Smooth muscle cell (in vitro differentiated cells): Measurements from ENCODE around the gene TRPV3. TPM values are rescaled to one million over a fixed set of nuclear protein-coding genes. Genes with fewer than 3 reads are reported as not detected.
"Not testable (repeated sequence)": the region's sequence is repeated elsewhere in the genome, so short reads cannot be mapped to it uniquely, and the experiment has no call there.

ENCODE experiments used
- DNase-seq: peaks from one replicate; lab custom pipeline; 2025; ENCODE audit not compliant: unreplicated experiment; lab: John Stamatoyannopoulos, UW
- H2AFZ ChIP-seq: fragments of 200-600 bp; sonication (generic); 2 replicates; pipeline ENCODE4 v1.6.0; 2016; ENCODE audit warnings: antibody characterized with exemption, low read depth, mild to moderate bottlenecking
- H3F3A ChIP-seq: fragments of 200-600 bp; sonication (generic); 2 replicates; pipeline ENCODE4 v1.6.0; 2017; ENCODE audit warnings: antibody characterized with exemption, low read depth
- H3K27ac ChIP-seq: fragments of 200-600 bp; sonication (generic); 2 replicates; pipeline ENCODE4 v1.5.1; 2016; ENCODE audit warnings: low read depth, mild to moderate bottlenecking
- H3K27me3 ChIP-seq: fragments of 200-600 bp; sonication (generic); 2 replicates; pipeline ENCODE4 v1.6.1; 2016; ENCODE audit warnings: low read depth, mild to moderate bottlenecking
- H3K36me3 ChIP-seq: fragments of 200-600 bp; sonication (generic); 2 replicates; pipeline ENCODE4 v1.5.1; 2016; ENCODE audit warnings: low read depth
- H3K4me1 ChIP-seq: fragments of 200-600 bp; sonication (generic); 2 replicates; pipeline ENCODE4 v1.5.1; 2016; ENCODE audit warnings: low read depth
- H3K4me2 ChIP-seq: fragments of 200-600 bp; sonication (generic); 2 replicates; pipeline ENCODE4 v1.6.0; 2016; ENCODE audit warnings: mild to moderate bottlenecking
- H3K4me3 ChIP-seq: fragments of 200-600 bp; sonication (generic); 2 replicates; pipeline ENCODE4 v1.5.1; 2016; ENCODE audit warnings: mild to moderate bottlenecking
- H3K79me2 ChIP-seq: fragments of 200-600 bp; sonication (generic); 2 replicates; pipeline ENCODE4 v1.6.0; 2016; ENCODE audit warnings: low read depth, mild to moderate bottlenecking
- H3K9ac ChIP-seq: fragments of 200-600 bp; sonication (generic); 2 replicates; pipeline ENCODE4 v1.6.0; 2016; ENCODE audit warnings: low read depth
- H3K9me3 ChIP-seq: fragments of 200-600 bp; sonication (generic); replicated peaks from 2 replicates; pipeline ENCODE4 v1.5.1; 2016; ENCODE audit warnings: low read depth
- H4K20me1 ChIP-seq: fragments of 200-600 bp; sonication (generic); 2 replicates; pipeline ENCODE4 v1.6.0; 2016; ENCODE audit warnings: low read depth
- CTCF ChIP-seq: fragments of 200-600 bp; sonication (generic); IDR thresholded peaks from 2 replicates; pipeline ENCODE4 v1.5.1; 2017; ENCODE audit warnings: borderline replicate concordance, mild to moderate bottlenecking, antibody characterized with exemption; ENCODE audit not compliant: insufficient read depth, poor library complexity, severe bottlenecking
- WGBS: methylation state at CpG from one replicate; pipeline ENCODE4 v1.1.7; 2016; ENCODE audit warnings: low lambda C conversion rate; 5-methylcytosine and 5-hydroxymethylcytosine counted together
- polyA plus RNA-seq: library from polyadenylated mRNA; unstranded; fragments of >200 nt; fragmentation: Nextera tagmentation; extraction: Ambion mirVana; gene quantifications from 2 replicates; pipeline ENCODE4 v1.2.1, GENCODE V29; 2016
- total RNA-seq: library from RNA; depleted of rRNA; stranded (reverse); fragments of >200 nt; gene quantifications from 2 replicates; pipeline ENCODE4 v1.2.3, GENCODE V29; 2014

Gene TRPV3
- total and polyA plus RNA-seq, 2 experiments from 2014 or later = 0.53 to 6.4 TPM

- 90% methylated on average over 13 of the region's 13 CpGs for WGBS
- no peaks in the 10 kb centered on the region for H3K36me3 ChIP-seq
- no peaks in the 10 kb centered on the region for H3K9me3 ChIP-seq
- no peaks in the 10 kb centered on the region for H4K20me1 ChIP-seq
- H2AFZ ChIP-seq = no peak overlapping the region
- no peak overlapping the region for H3K4me3 ChIP-seq
- H3K4me1 ChIP-seq = no peaks in the 10 kb centered on the region
- no peak overlapping the region for H3K27ac ChIP-seq
- H3K27me3 ChIP-seq = no peaks in the 10 kb centered on the region
- no peaks in the 10 kb centered on the region for H3F3A ChIP-seq
- TF ChIP-seq CTCF = no peak
- DNase-seq = no peak
- H3K9ac ChIP-seq = no peak overlapping the region
- H3K4me2 ChIP-seq = no peak overlapping the region
- no peaks in the 10 kb centered on the region for H3K79me2 ChIP-seq
These were observed 33.6 kb downstream of the TRPV3 start for GRCh38 chr17:3524024-3524423.

- not testable (repeated sequence) for H3K9me3 ChIP-seq, H3K79me2 ChIP-seq, H3K36me3 ChIP-seq, H3K27me3 ChIP-seq, H3K4me2 ChIP-seq, H3K4me1 ChIP-seq, H3K9ac ChIP-seq, H3F3A ChIP-seq, H3K27ac ChIP-seq, H3K4me3 ChIP-seq, DNase-seq, H2AFZ ChIP-seq, H4K20me1 ChIP-seq
- 92% methylated on average over 4 of the region's 4 CpGs for WGBS
These were observed 38.1 kb downstream of the TRPV3 start for GRCh38 chr17:3519472-3519871.

- H3K4me1 ChIP-seq = peaks cover 11% of the 10 kb centered on the region
These were observed 42.7 kb downstream of the TRPV3 start for GRCh38 chr17:3514873-3515272.

GRCh38 chr17:3514167-3514566, 43.4 kb downstream of the TRPV3 start:
- H3K4me1 ChIP-seq = peaks cover 11% of the 10 kb centered on the region
- not testable (repeated sequence) for H4K20me1 ChIP-seq, DNase-seq, H3K4me3 ChIP-seq, H3K79me2 ChIP-seq, H3K36me3 ChIP-seq, H3K27me3 ChIP-seq, H3K9ac ChIP-seq, H3F3A ChIP-seq, H3K9me3 ChIP-seq, H3K27ac ChIP-seq, H2AFZ ChIP-seq, H3K4me2 ChIP-seq
- 98% methylated on average over 11 of the region's 11 CpGs for WGBS

More at GRCh38 chr17:3514873-3515272, 42.7 kb downstream of the TRPV3 start:
- Histone ChIP-seq H3K36me3 (peaks cover 4% of the 10 kb centered on the region), H3K27me3 (no peaks in the 10 kb centered on the region), H3K9me3 (no peaks in the 10 kb centered on the region), H3K9ac (no peak overlapping the region), H3F3A (no peaks in the 10 kb centered on the region), H3K79me2 (no peaks in the 10 kb centered on the region), H4K20me1 (no peaks in the 10 kb centered on the region), H3K4me3 (no peak overlapping the region), H2AFZ (no peak overlapping the region), H3K4me2 (no peak overlapping the region), H3K27ac (no peak overlapping the region)
- no peak for DNase-seq
- 92% methylated on average over 9 of the region's 9 CpGs for WGBS
- TF ChIP-seq CTCF = no peak
